HepG2 (cell line): Measurements from ENCODE around the gene METTL25. TPM values are rescaled to one million over a fixed set of nuclear protein-coding genes. Genes with fewer than 3 reads are reported as not detected.

Experiments
- ATAC-seq: fragments of 200-7000 bp; cut with Tn5 transposase; 3 replicates; pipeline ENCODE4 v1.9.1; 2020; ENCODE audit warnings: mild to moderate bottlenecking, moderate library complexity
- BruUV-seq: library from RNA; stranded (reverse); fragments of 400-500 nt; replicated peaks from 2 replicates; lab custom pipeline; 2021; lab: Mats Ljungman, UMichigan
- CTCF ChIA-PET: fragments of 300-600 bp; formaldehyde crosslinking; extraction: SDS; loops from one replicate; lab custom pipeline; 2021; ENCODE audit warnings: low total read pairs, inconsistent platforms, low intra/inter-chr PET ratio; lab: Yijun Ruan, JAX
- POLR2A ChIA-PET: fragments of 350-600 bp; sonication (Branson Sonifier 250); formaldehyde crosslinking; loops from one replicate; lab custom pipeline; 2020; ENCODE audit warnings: antibody characterized with exemption, inconsistent platforms; lab: Yijun Ruan, JAX
- DNase-seq: peaks from one replicate; pipeline ENCODE4 v3.0.0-alpha.2; 2015; ENCODE audit warnings: low spot score
- FAIRE-seq: peaks from 3 replicates; lab custom pipeline; 2011; peaks lifted over from hg19 to GRCh38; lab: Jason Lieb, UNC
- H2AFZ ChIP-seq: one replicate; pipeline ENCODE4 v1.6.1; 2011; ENCODE audit warnings: low read length, inconsistent platforms
- H3K27ac ChIP-seq: fragments of 300-600 bp; 3 replicates; pipeline ENCODE4 v1.8.0; 2011; ENCODE audit warnings: mixed run types, mild to moderate bottlenecking, mixed read lengths, low read length, inconsistent platforms; ENCODE audit not compliant: insufficient read depth; ENCODE audit errors: extremely low read length
- H3K27me3 ChIP-seq, 2 experiments: fragments of 200-600 bp in 1 of 2; 2 replicates in 1 of 2; 3 replicates in 1 of 2; pipeline versions ENCODE4 v1.6.0 to v1.8.0; 2011; ENCODE audit warnings: low read length in 2 of 2, mild to moderate bottlenecking in 2 of 2, moderate library complexity in 2 of 2, inconsistent platforms in 1 of 2; ENCODE audit not compliant: insufficient read depth in 2 of 2, control insufficient read depth in 1 of 2
- H3K36me3 ChIP-seq, 2 experiments: fragments of 200-600 bp in 1 of 2; replicated peaks in 1 of 2; 2 replicates in 1 of 2; 3 replicates in 1 of 2; pipeline versions ENCODE4 v1.5.1 to v1.8.0; 2011; ENCODE audit warnings: low read length in 2 of 2, inconsistent platforms in 1 of 2; ENCODE audit not compliant: insufficient read depth in 2 of 2, control insufficient read depth in 1 of 2
- H3K4me1 ChIP-seq: 2 replicates; pipeline ENCODE4 v1.5.1; 2012; ENCODE audit warnings: low read length, inconsistent platforms; ENCODE audit not compliant: insufficient read depth
- H3K4me2 ChIP-seq: 2 replicates; pipeline ENCODE4 v1.6.0; 2011; ENCODE audit warnings: low read depth, low read length, inconsistent platforms
- H3K4me3 ChIP-seq, 3 experiments: fragments of 200-600 bp in 1 of 3; sonication (generic), shearing (Covaris generic) in 1 of 3; replicated peaks in 1 of 3; 2 replicates each; pipeline ENCODE4 v1.5.1; 2011 to 2016; ENCODE audit warnings: low read length in 3 of 3, inconsistent platforms in 2 of 3, low read depth in 2 of 3, mild to moderate bottlenecking in 2 of 3, control low read depth in 1 of 3, mixed read lengths in 1 of 3; ENCODE audit not compliant: insufficient read depth in 1 of 3
- H3K79me2 ChIP-seq: one replicate; pipeline ENCODE4 v1.6.1; 2011; ENCODE audit warnings: low read length, inconsistent platforms; ENCODE audit not compliant: insufficient read depth
- H3K9ac ChIP-seq: 2 replicates; pipeline ENCODE4 v1.6.0; 2011; ENCODE audit warnings: mild to moderate bottlenecking, low read depth, low read length, inconsistent platforms; ENCODE audit not compliant: insufficient read depth
- H3K9me3 ChIP-seq: 2 replicates; pipeline ENCODE4 v1.5.1; 2012; ENCODE audit warnings: mild to moderate bottlenecking, low read length
- H4K20me1 ChIP-seq: 2 replicates; pipeline ENCODE4 v1.6.0; 2011; ENCODE audit warnings: inconsistent platforms, mild to moderate bottlenecking, low read length, moderate library complexity; ENCODE audit not compliant: insufficient read depth
- HMGXB4 ChIP-seq, 2 experiments: sonication (generic) in 1 of 2; formaldehyde crosslinking in 1 of 2; IDR thresholded peaks; 2 replicates each; pipeline versions ENCODE4 v1.4.0 to v1.6.1; 2018 to 2020; ENCODE audit warnings: missing genetic modification reagents in 2 of 2, borderline replicate concordance in 1 of 2, low read depth in 1 of 2, mild to moderate bottlenecking in 1 of 2, missing biosample characterization in 1 of 2
- JUN ChIP-seq: sonication (generic); formaldehyde crosslinking; IDR thresholded peaks from 2 replicates; pipeline ENCODE4 v1.4.0; 2020; ENCODE audit warnings: mild to moderate bottlenecking, missing genetic modification reagents
- KLF15 ChIP-seq: sonication (generic); formaldehyde crosslinking; IDR thresholded peaks from 2 replicates; pipeline ENCODE4 v1.8.1; 2023; ENCODE audit warnings: borderline replicate concordance, mild to moderate bottlenecking, inconsistent platforms, missing genetic modification reagents, mixed read lengths
- MAFF ChIP-seq: IDR thresholded peaks from 2 replicates; pipeline ENCODE4 v1.6.1; 2011; ENCODE audit warnings: low read depth, low read length, improper control_type of control experiment
- MAFK ChIP-seq, 2 experiments: IDR thresholded peaks in 1 of 2; conservative IDR thresholded peaks in 1 of 2; 2 replicates each; pipeline ENCODE4 v1.6.1; 2011; ENCODE audit warnings: improper control_type of control experiment in 2 of 2, low read length in 2 of 2
- SOX13 ChIP-seq, 3 experiments: fragments of 450-650 bp in 1 of 3; sonication (generic) in 1 of 3; formaldehyde crosslinking in 1 of 3; IDR thresholded peaks in 2 of 3; conservative IDR thresholded peaks in 1 of 3; 2 replicates each; pipeline versions ENCODE4 v1.5.0 to v1.6.1; 2016 to 2020; ENCODE audit warnings: antibody characterized with exemption in 1 of 3, mild to moderate bottlenecking in 1 of 3, missing compliant biosample characterization in 1 of 3, missing genetic modification reagents in 1 of 3, moderate library complexity in 1 of 3
- ZIK1 ChIP-seq: sonication (generic); formaldehyde crosslinking; IDR thresholded peaks from 2 replicates; pipeline ENCODE4 v1.5.0; 2020; ENCODE audit warnings: mild to moderate bottlenecking, low read depth, missing genetic modification reagents, borderline replicate concordance
- ZNF251 ChIP-seq: sonication (generic); formaldehyde crosslinking; IDR thresholded peaks from 2 replicates; pipeline ENCODE4 v1.9.0; 2021; ENCODE audit warnings: mild to moderate bottlenecking, missing genetic modification reagents
- ZNF546 ChIP-seq: sonication (generic); formaldehyde crosslinking; conservative IDR thresholded peaks from 2 replicates; pipeline ENCODE4 v1.8.1; 2023; ENCODE audit warnings: mild to moderate bottlenecking, missing genetic modification reagents
- ZNF737 ChIP-seq: sonication (generic); formaldehyde crosslinking; IDR thresholded peaks from 2 replicates; pipeline ENCODE4 v1.5.0; 2020; ENCODE audit warnings: missing genetic modification reagents, mild to moderate bottlenecking, borderline replicate concordance
- ZNF761 ChIP-seq: sonication (generic); formaldehyde crosslinking; conservative IDR thresholded peaks from 2 replicates; pipeline ENCODE4 v1.4.0; 2020; ENCODE audit warnings: mild to moderate bottlenecking, missing genetic modification reagents
- ZNF839 ChIP-seq: sonication (generic); formaldehyde crosslinking; IDR thresholded peaks from 2 replicates; pipeline ENCODE4 v1.4.0; 2020; ENCODE audit warnings: missing genetic modification reagents, mild to moderate bottlenecking, borderline replicate concordance
- WGBS: methylation state at CpG from one replicate; pipeline ENCODE4 v1.1.6; 2017; ENCODE audit warnings: low lambda C conversion rate; 5-methylcytosine and 5-hydroxymethylcytosine counted together
- in situ Hi-C: cut with HindIII; loops from 2 replicates; pipeline ENCODE4 v1.10.0; 2017; ENCODE audit warnings: low pct_unique_long_range_greater_than_20kb; ENCODE audit not compliant: extremely low pct_ligation_motif_present
- intact Hi-C: fragments of 100-400 bp; cut with micrococcal nuclease; formaldehyde crosslinking; loops from one replicate; pipeline ENCODE4 v1.10.0; 2022; ENCODE audit not compliant: unreplicated experiment
- polyA plus RNA-seq, 8 experiments: library from polyadenylated mRNA; depleted of rRNA in 3 of 8; stranded (reverse) in 7 of 8; unstranded in 1 of 8; fragments of >200 nt; fragmentation: Illumina TruSeq in 4 of 8; extraction: Trizol in 4 of 8; gene quantifications; 2 replicates each; pipeline versions ENCODE4 v1.2.1 to v1.2.3, GENCODE V29; 2011 to 2016; ENCODE audit warnings: low read depth in 4 of 8, missing spikeins in 1 of 8, mixed read lengths in 1 of 8; ENCODE audit not compliant: insufficient read depth in 1 of 8
- total RNA-seq, 5 experiments: library from RNA; depleted of rRNA; stranded (reverse); fragments of >200 nt; fragmentation: Illumina TruSeq; extraction: Trizol; gene quantifications; 2 replicates each; pipeline ENCODE4 v1.2.3, GENCODE V29; 2016; ENCODE audit warnings: low read depth in 1 of 5

Gene METTL25
- total and polyA plus RNA-seq, 2 of the 13 experiments (the other 11 are each of a cell fraction or from before 2014, with no cell fraction given), result 2.2 to 7.8 TPM

- Histone ChIP-seq H3K4me2 (no peak overlapping the region), H3K9me3 (no peaks in the 10 kb centered on the region), H3K9ac (no peak overlapping the region), H3K4me1 (no peaks in the 10 kb centered on the region), H3K36me3 (no peaks in the 10 kb centered on the region), H3K4me3 (no peak overlapping the region), H3K79me2 (no peaks in the 10 kb centered on the region)
- no peak for DNase-seq
- in situ Hi-C loops, result no loop called here
- no peak for ATAC-seq
- intact Hi-C loops, result no loop called here
- CTCF ChIA-PET, result no interaction called here
- 96% methylated on average over 2 of the region's 2 CpGs for WGBS
- BruUV-seq, result no TSS peak
- POLR2A ChIA-PET, result no interaction called here
- TF ChIP-seq MAFF, result peak; percentile 96
- TF ChIP-seq ZIK1, result no peak
- TF ChIP-seq ZNF546 (CRISPR knock-in tag), result no peak
- TF ChIP-seq ZNF737, result no peak
- TF ChIP-seq ZNF251, result no peak
- TF ChIP-seq ZNF839 (CRISPR knock-in tag), result no peak
- no peak for TF ChIP-seq HMGXB4 (CRISPR knock-in tag; IDR thresholded peaks at IDR 0.05; ENCODE audit: borderline replicate concordance in 1 of 2, low read depth in 1 of 2)
- TF ChIP-seq JUN (CRISPR knock-in tag), result no peak
- TF ChIP-seq SOX13 (IDR thresholded peaks at IDR 0.05), result no peak
- TF ChIP-seq SOX13 (CRISPR knock-in tag; conservative IDR thresholded peaks at IDR 0.05 in 1 of 2, IDR thresholded peaks at IDR 0.05 in 1 of 2), result no peak
- TF ChIP-seq KLF15 (CRISPR knock-in tag), result no peak
- TF ChIP-seq ZNF761 (CRISPR knock-in tag), result no peak
- TF ChIP-seq MAFK (conservative IDR thresholded peaks at IDR 0.05 in 1 of 2, IDR thresholded peaks at IDR 0.05 in 1 of 2; ENCODE audit: low read length in 2 of 2), result peak; percentile 92 to 97
- TF ChIP-seq, all 625 proteins: peak for 2
- Histone ChIP-seq H4K20me1 (no peaks in the 10 kb centered on the region), H3K27me3 (no peaks in the 10 kb centered on the region), H2AFZ (no peak overlapping the region), H3K27ac (no peak overlapping the region)
- no peak for FAIRE-seq
These were observed 66.9 kb downstream of the METTL25 start for GRCh38 chr12:82425241-82425640.
